Stimulated activated CD8-positive, alpha-beta memory T cell treated with anti-CD3 and anti-CD28 coated beads, Interleukin-7, amount 100 ng/mL, for 48 hours (primary cell): Measurements from ENCODE around the gene PNMA1.
A peak's percentile ranks its signal among the peaks of the same experiment; 100 is the strongest.
"Not testable (repeated sequence)": the region's sequence is repeated elsewhere in the genome, so short reads cannot be mapped to it uniquely, and the experiment has no call there.

ENCODE experiments used
- DNase-seq, 2 donors: peaks; one replicate each; pipeline ENCODE4 v3.0.0-alpha.2; 2020; ENCODE audit warnings: low read depth in 1 of 2; ENCODE audit errors: extremely low read depth in 1 of 2

The PNMA1 gene

DNA sequence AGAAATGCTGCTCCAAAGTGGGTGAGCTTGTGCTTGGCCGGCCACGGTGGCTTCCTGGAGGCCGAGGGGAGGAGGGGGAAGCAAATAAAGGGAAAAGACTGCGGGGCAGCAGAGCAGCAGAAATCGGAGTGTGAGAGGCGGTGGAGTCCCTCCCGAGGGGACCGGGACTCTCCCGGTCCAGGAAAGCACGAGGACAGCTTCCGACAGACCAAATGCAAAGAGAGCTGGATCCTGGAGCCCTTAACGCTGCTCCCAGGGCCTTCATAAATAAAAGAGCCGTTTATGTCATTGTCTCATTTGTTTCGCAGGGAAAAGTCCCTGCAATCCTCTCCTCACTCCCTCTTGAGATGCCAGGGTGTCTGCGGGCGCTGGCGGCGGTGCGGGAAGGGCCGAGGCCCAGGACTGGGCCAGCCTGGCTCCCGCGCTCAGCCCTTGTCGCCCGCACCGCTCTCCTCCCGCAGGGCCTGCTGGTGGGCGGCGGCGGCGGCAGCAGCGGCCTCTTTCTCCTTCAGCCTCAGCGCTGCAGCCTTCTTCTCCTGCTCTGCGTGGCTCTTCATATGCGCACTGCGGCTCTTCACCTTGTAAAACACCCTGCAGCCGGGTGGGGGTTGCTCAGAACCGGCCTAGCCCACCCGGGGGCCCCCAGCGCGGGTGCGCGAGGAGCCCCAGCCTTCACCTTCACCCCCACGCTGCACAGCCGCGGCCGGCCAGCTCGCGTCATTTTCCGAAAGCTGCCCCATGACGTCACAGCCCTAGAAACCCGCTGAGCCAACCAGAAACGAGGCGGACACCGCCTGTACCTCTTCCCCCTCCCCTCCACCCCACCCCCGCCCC is 4.5 kb upstream of the PNMA1 start:
- no peak for DNase-seq

DNA sequence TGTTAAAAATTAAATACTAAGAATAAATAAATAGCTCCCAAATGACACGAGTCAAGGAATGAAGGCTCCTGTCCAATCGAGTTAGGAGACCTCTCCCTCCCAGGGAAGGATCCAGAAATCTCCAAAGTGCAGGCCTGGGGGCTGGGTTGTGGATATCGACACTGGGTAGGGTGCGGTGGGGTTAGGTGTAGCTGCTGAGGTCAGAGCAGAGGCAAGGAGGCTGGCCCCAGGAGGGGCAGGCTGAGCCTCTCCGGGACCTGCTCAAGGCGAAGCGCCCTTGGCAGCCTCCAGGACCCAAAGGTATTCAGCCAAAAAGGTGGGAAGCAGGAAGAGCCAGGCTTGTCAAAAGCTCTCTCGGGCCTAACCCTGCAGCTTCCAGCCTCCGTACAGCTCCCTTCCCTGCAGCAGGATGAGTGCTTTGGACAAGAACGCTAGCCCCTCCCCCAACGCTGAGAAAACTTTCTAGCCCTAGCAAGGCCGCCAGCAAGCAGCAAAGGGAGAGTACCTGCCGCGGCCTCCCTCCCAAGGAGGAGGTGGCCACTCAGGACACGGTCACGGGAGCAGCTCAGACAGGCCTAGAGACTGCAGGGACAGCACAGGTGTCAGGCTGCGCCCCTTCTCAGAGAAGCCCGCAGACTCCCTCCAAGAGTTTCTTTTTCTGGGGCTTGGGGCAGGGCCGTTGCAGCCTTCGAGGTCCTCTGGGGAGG is 3.7 kb upstream of the PNMA1 start:
- no peak for DNase-seq

DNA sequence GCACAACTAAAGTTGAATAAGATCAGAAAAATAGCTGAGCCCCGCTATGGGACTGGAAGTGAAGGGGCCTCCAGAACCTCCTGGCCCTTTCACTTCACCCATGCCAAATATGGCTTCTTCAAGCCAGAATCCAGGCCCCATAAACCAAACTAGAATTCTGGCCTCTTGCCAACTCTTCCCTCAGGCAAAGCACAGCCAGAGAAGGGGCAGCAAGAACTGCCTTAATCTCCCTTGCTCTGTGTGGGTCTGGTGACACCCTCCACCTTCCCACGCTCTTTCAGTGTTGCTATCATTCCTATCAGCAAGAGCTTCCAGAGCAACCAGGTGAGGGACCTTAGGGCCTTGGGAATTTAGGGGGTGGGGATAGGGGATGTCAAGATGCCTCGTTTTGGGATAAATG is 3.1 kb upstream of the PNMA1 start:
- DNase-seq, result no peak

DNA sequence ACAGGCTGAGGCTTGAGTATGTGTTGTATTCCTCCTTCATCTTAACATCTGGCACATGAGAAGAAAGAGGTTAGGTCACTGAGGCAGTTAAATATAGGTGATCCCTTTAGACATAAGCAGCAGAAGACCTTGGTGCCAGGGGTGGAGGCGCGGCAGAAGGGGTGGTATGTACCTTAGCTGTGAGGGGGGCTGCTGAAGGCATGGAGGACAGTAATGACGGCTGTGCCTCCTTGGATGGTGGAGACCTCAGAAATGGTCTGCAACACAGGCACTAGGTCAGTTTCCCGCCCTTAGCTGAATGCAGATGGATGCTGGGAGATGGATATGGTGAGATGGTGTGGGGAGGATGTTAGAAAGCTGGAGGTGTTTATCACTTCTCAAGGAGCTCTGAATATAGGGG is 1.5 kb upstream of the PNMA1 start:
- DNase-seq, result no peak

DNA sequence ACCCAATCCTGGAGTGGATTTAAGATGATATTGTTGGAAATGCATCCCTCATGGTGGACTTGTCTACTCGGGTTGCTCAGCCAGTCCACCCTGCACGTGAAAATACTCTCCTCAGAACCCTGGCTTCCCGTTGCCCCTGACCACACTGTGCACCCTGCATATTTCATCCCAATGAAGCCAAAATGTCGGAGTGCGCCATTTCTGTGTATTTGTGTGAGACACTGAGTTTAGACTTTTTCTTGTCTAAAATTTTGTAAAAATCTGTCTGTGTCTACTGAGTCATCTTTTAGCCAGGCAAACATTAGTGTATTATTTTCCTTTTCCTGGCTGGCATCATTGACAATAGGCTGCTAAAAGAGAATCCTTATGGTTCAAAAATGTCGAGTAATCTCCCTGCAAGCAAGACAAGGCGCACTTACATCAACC is 485 bp upstream of the PNMA1 start:
- DNase-seq, result no peak

DNA sequence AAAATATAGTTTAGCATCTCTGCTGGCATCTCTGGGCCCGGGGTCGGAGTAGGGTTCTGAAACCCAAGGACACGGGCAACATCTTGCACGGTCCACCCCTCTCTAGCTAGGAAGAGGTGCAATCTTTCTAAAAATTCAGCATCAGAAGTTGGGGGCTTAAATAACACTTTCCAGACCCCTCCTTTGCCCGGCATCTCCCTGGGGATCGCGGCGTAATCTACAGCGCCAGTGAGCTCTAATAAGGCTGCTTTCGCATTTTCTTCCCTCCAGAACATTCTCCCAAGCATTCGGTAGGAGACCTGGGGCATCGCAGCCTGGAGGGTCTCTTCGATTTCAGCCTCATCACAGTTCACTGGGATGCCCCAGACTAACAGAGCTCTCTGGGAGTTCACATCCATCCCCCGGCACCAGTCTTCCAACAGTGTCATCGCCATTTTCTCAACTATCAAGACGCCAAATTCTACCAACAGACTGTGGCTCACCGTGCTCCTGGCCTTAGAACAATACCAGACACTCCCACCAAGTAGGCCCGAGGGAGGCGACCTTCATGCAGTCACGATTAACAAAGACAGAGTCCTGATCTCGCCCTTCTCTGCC is 880 bp downstream of the PNMA1 start:
- no peak for DNase-seq

DNA sequence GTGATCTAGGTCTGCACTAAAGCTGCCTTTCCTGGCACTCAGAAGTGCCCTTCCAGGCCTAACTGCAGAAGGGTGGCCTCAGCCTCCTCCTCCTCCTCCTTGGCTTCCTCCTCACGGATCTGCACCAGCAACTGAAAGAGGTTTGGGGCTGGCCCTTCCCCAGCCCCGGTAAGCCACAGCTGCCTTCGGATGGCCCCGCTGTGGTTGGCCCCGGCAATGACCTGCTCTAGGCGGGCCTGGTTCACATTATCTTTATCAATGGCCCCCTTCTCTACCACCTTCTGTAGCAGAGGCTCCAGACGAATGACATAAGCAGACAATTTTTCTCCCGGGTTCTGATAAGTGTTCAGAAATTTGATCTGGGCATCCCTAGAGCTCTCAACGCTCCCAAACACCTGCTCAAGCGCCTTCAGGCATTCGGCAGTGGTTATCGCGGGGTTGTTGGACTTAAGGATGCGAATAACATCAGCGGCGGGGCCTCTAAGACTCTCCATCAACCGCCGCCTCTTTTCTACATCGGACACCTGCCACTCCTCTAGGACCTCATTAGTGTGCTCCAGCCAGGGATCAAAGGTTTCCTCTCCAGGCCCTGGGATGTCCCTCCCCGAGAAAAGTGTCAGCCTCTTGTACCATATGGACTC is 1.5 kb downstream of the PNMA1 start:
- DNase-seq, result peak; percentile 17 to 23

DNA sequence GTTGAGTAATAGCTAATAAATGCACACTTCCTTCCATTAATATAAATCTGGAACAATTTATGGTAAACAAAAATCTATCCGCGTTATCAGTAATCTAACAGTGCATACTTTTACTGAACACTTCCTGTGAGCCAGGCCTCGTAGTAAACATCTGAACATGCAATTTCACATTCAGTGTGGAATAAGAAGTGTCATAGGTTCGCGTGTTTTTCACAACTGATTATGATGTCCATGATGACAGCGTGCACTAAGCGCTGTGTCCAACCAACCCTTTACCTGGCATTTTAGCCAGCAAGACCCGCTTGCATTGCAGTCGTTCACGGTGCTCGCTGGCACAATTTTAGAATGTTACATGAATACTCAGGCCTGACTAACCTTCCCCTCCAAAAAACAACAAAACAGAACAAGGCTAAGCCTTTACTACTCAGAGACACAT is 2.1 kb downstream of the PNMA1 start:
- no peak for DNase-seq

DNA sequence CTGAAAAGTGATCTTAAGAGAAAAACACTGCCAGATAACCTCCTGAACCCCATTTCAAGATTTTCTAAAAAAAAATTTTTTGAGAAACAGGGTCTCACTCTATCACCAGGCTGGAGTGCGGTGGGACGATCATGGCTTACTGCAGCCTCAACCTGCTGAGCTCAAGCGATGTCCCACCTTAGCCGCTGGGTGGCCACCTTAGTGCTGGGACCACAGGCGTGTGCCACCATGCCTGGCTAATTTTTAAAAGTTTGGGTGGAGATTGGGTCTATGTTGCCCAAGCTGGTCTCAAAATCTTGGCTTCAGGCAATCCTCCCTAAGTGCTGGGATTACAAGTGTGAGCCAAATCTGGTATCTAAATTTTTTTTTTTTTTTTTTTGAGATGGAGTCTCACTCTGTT is 3.4 kb downstream of the PNMA1 start:
- no peak for DNase-seq

DNA sequence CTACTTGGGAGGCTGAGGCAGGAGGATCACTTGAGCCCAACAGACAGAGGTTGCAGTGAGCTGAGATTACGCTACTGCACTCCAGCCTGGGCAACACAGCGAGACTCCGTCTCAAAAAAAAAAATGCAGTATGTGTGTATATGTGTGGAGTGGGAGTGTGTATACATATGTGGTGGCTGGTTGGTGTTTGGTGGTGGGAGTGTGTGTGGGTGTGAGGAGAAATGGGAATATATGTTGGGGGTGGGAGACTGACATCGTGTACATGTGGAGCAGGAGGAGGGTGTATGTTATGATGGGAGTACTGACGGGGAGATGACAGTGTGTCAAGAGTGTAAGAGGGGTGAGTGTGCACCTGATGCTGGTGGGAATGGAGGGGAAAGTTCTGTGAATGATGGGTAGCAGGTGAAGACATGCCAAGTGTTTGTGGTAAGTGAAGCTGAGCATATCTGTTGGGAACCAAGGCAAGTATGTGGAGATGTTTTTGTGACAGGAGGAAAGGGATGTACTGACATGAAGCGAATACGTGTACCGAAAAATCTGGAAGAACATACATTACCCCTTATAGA is 4.2 kb downstream of the PNMA1 start:
- no peak for DNase-seq

DNA sequence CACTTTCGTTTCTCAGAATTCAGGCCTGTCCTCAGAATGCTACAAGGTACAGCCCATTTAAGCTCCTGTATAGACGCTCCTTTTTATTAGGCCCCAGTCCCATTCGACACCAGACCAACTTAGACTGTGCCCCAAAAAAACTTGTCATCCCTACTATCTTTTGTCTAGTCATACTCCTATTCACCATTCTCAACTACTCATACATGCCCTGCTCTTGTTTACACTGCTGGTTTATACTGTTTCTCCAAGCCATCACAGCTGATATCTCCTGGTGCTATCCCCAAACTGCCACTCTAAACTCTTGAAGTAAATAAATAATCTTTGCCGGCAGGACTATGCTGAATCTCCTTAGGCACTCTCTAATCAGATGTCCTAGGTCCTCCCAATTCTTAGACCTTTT is 6.1 kb downstream of the PNMA1 start:
- DNase-seq, result not testable (repeated sequence)

DNA sequence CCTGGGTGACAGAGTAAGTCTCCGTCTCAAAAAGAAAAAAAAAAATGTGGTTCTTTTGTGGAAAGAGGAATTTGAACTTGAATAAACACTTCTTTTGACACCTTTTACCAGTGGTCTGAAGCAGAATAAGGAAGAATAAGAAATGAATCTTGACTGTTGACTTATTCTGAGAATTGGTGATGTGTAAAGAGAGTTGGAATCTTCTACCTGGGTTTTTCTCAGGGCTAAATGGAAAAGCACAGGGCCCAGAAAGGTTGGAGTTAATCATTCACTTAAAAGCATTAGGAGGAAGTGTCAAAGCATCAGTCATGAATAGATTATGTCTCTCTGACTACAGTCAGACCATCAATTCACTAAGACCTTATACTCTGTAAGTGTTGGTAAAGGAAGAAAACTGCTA is 13.9 kb downstream of the PNMA1 start:
- no peak for DNase-seq

DNA sequence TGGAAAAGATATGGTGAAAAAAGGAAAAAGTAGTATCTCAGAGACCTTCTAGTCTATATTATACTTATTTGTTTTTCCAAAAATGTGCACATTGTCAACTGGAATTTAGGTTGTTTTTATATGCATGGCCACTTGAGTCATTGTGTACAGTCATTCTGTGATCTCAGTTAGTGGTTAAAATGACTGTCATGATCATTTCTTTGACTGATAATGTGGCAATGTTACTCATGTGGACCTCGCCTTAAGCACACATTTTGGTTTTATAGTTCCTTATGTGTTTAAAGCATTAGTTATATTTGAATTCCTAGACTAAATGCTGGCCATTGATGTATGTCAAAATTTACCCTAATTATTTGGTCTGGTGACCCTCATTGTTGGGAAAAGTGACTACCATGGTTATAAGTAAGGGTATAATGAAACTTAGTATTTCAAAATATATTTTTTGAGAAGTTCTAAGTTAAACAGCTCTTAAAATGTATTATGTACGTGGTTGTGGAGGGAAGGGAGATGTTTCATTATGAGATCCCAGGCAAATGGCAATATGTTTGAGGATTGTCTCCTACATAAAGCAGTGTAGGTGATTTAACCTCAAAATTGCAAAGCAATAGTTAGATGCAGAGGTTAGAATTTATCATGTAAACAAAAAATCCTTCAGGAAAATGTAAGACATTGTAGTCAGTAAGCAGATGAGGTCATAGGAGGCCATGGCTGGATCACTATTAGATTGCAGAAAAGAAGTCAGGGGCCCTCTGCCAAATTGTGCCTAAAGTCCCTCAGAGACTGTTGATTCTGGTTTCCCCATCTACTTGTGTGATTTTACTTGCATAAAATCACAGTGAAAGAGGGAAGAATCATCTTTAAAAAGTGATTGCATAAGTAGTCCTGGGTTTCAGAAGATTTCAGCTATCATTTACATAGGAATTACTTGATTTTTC is 17.5 kb downstream of the PNMA1 start:
- DNase-seq, result no peak

DNA sequence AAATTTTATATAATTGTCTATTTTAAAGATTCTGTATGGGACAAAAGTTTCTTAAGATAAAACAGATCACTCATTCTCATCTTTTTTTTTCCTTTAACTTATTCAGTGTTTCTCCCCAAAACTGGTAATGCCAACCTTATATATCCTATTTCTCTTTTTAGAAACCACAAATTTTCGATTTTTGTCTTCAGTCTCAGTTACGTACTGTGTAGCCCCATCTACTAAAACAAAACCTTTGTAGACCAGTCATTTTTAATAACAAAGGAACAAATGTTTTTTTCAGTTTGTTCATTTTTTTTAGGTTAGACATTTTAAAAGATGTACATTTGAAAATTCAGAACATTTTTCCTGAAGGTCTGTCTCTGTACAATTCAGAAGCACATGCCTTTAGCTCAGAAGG is 18.2 kb downstream of the PNMA1 start:
- no peak for DNase-seq

DNA sequence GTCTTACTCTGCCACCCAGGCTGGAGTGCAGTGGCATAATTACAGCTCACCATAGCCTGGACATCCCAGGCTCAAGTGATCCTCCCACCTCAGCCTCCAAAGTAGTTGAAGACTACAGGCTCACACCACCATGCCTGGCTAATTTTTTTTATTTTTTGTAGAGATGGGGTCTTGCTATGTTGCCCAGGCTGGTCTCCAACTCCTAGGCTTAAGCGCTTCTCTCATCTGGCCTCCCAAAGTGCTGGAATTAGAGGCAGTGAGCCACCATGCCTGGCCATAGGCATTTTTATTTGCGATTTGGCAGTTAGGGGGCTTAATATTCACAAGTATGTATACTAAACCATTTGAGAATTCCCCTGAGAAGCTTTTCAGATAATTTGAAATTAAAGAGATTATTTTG is 19.1 kb downstream of the PNMA1 start:
- no peak for DNase-seq

DNA sequence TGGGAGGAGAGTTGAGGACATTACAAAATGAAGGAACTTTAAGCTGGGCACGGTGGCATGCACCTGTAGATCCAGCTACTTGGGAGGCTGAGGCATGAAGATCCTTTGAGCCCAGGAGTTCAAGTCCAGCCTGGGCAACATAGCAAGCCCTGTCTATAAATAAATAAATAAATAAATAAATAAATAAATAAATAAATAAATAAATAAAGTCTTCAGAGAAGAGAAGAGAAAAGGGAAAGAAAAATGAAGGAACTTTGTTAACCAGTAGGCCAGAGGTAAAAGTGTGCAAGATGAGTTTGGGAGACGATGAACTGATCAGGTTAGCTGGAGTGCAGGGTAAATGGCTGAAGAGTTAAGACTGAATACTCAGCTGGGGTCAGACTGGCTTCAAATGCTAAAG is 20.1 kb downstream of the PNMA1 start:
- DNase-seq, result no peak

DNA sequence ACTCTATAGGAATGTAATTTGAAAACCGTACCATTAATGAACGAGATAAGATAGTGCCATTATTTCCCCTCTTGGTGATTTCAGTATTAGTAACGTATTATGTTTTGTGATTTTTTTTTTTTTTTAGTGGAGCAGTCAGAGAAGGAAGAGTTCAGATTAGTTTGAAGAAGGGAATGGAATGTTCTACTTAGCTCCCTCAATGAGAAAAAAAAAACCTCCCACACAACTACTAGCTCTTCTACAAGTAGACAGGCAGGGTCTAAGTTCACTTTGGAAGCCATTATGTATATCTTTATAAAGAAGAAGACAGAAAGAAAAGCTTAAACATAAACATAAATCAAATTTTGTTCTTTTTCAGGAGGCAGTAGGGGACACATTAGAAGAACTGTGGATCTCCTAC is 27.3 kb downstream of the PNMA1 start:
- no peak for DNase-seq

DNA sequence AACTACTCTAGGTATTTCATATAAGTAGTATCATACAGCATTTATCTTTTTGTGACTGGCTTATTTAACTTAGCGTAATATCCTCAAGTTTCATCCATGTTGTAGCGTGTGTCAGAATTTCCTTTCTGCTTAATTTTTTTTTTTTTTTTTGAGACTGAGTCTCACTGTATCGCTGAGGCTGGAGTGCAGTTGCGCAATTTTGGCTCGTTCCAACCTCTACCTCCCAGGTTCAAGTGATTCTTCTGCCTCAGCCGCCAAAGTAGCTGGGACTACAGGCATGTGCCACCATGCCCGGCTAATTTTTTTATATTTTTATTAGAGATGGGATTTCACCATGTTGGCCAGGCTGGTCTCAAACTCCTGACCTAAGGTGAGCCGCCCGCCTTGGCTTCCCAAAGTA is 28.9 kb downstream of the PNMA1 start:
- DNase-seq, result no peak

DNA sequence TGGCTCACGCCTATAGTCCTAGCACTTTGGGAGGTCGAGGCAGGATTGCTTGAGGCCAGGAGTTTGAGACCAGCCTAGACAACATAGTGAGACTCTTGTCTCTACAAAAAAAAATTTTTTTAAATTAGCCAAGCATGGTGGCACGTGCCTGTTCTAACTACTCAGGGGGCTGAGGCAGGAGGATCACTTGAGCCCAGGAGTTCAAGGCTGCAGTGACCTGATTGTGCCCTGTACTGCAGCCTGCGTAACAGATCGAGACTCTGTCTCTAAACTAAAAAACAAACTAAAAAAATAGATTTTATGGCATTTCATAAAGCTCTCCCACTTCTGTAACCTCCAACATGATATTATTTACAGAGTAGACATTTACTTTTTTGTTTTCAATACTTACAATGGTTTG is 29.6 kb downstream of the PNMA1 start:
- no peak for DNase-seq

DNA sequence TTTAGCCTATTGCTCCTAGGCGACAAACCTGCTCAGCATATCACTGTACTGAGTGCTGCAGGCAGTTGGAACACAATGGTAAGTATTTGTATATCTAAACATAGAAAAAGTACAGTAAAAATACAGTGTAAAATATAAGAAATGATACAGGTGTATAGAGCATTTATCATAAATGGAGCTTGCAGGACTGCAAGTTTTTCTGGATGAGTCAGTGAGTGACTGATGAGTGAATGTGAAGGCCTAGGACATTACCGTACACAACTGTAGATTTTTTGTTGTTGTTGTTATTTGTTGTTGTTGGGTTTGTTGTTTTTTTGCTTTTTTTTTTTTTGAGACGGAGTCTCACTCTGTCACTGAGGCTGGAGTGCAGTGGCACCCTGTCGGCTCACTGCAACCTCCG is 33.4 kb downstream of the PNMA1 start:
- DNase-seq, result no peak
